ENCODE data around the gene NFATC1.

The NFATC1 gene

GRCh38 chr18:79389689-79390088, 6.0 kb upstream of the NFATC1 start:
- no peak for DNase-seq (ENCODE audit: low read depth in 2 of 2)

GRCh38 chr18:79392226-79392625, 3.5 kb upstream of the NFATC1 start:
- no peak for DNase-seq (ENCODE audit: low read depth in 2 of 2)

GRCh38 chr18:79393181-79393634, 2.5 kb upstream of the NFATC1 start:
- DNase-seq (ENCODE audit: low read depth in 2 of 2): no peak

- no peak for DNase-seq (ENCODE audit: low read depth in 2 of 2)
These were observed 1.8 kb upstream of the NFATC1 start for GRCh38 chr18:79393635-79394533.

- DNase-seq (ENCODE audit: low read depth in 2 of 2): peak; percentile 48 to 66
These were observed 1.0 kb upstream of the NFATC1 start for GRCh38 chr18:79394534-79395307.

GRCh38 chr18:79395308-79395640, 456 bp upstream of the NFATC1 start:
- no peak for DNase-seq (ENCODE audit: low read depth in 2 of 2)

GRCh38 chr18:79396431-79397246, 909 bp downstream of the NFATC1 start:
- DNase-seq (ENCODE audit: low read depth in 2 of 2): no peak

GRCh38 chr18:79397247-79397829, 1.6 kb downstream of the NFATC1 start:
- no peak for DNase-seq (ENCODE audit: low read depth in 2 of 2)

GRCh38 chr18:79397830-79398761, 2.4 kb downstream of the NFATC1 start:
- DNase-seq (ENCODE audit: low read depth in 2 of 2): no peak

GRCh38 chr18:79399275-79400081, 3.7 kb downstream of the NFATC1 start:
- DNase-seq (ENCODE audit: low read depth in 2 of 2): no peak

GRCh38 chr18:79400091-79400590, 4.4 kb downstream of the NFATC1 start:
- peak in 1 of 2 donors; percentile 38 for DNase-seq (ENCODE audit: low read depth in 2 of 2)

- DNase-seq (ENCODE audit: low read depth in 2 of 2): peak in 1 of 2 donors; percentile 41
These were observed 5.1 kb downstream of the NFATC1 start for GRCh38 chr18:79400591-79401381.

- DNase-seq (ENCODE audit: low read depth in 2 of 2): no peak
These were observed 5.9 kb downstream of the NFATC1 start for GRCh38 chr18:79401494-79402208.

- no peak for DNase-seq (ENCODE audit: low read depth in 2 of 2)
These were observed 6.5 kb downstream of the NFATC1 start for GRCh38 chr18:79402209-79402576.

- DNase-seq (ENCODE audit: low read depth in 2 of 2): no peak
These were observed 7.4 kb downstream of the NFATC1 start for GRCh38 chr18:79402977-79403722.

- DNase-seq (ENCODE audit: low read depth in 2 of 2): no peak
These were observed 8.2 kb downstream of the NFATC1 start for GRCh38 chr18:79403723-79404566.
